Activated T-cell treated with anti-CD3 and anti-CD28 coated beads for 1 hour (primary cell): ENCODE data around the gene MAPK8IP3.
A peak's percentile ranks its signal among the peaks of the same experiment; 100 is the strongest.
"Not testable (repeated sequence)": the region's sequence is repeated elsewhere in the genome, so short reads cannot be mapped to it uniquely, and the experiment has no call there.

Source experiments
- DNase-seq: peaks from one replicate; pipeline ENCODE4 v3.0.0-alpha.2; 2020; ENCODE audit warnings: low read depth

The MAPK8IP3 gene

GRCh38 chr16:1710811-1711507 is 5.0 kb downstream of the MAPK8IP3 start:
- DNase-seq = no peak

- no peak for DNase-seq
Measured at GRCh38 chr16:1712791-1713261, 6.8 kb downstream of the MAPK8IP3 start.

- no peak for DNase-seq
Measured at GRCh38 chr16:1713331-1713730, 7.3 kb downstream of the MAPK8IP3 start.

GRCh38 chr16:1713933-1714332 is 7.9 kb downstream of the MAPK8IP3 start:
- no peak for DNase-seq

- no peak for DNase-seq
Measured at GRCh38 chr16:1715220-1715619, 9.2 kb downstream of the MAPK8IP3 start.

- DNase-seq = not testable (repeated sequence)
Measured at GRCh38 chr16:1718236-1718635, 12.2 kb downstream of the MAPK8IP3 start.

GRCh38 chr16:1719559-1720229 is 13.7 kb downstream of the MAPK8IP3 start:
- DNase-seq = not testable (repeated sequence)

GRCh38 chr16:1721372-1721771 is 15.4 kb downstream of the MAPK8IP3 start:
- no peak for DNase-seq

- DNase-seq = peak; percentile 26
Measured at GRCh38 chr16:1723450-1724147, 17.6 kb downstream of the MAPK8IP3 start.

GRCh38 chr16:1724491-1724890 is 18.5 kb downstream of the MAPK8IP3 start:
- no peak for DNase-seq

- no peak for DNase-seq
Measured at GRCh38 chr16:1726661-1727502, 20.9 kb downstream of the MAPK8IP3 start.

- no peak for DNase-seq
Measured at GRCh38 chr16:1727651-1728624, 21.9 kb downstream of the MAPK8IP3 start.

GRCh38 chr16:1729026-1729425 is 23.0 kb downstream of the MAPK8IP3 start:
- no peak for DNase-seq

GRCh38 chr16:1729445-1729844 is 23.4 kb downstream of the MAPK8IP3 start:
- no peak for DNase-seq

- no peak for DNase-seq
Measured at GRCh38 chr16:1731073-1731472, 25.1 kb downstream of the MAPK8IP3 start.

GRCh38 chr16:1731603-1732002 is 25.6 kb downstream of the MAPK8IP3 start:
- no peak for DNase-seq

- DNase-seq = no peak
Measured at GRCh38 chr16:1732071-1732470, 26.1 kb downstream of the MAPK8IP3 start.

GRCh38 chr16:1732551-1732987 is 26.6 kb downstream of the MAPK8IP3 start:
- not testable (repeated sequence) for DNase-seq

- DNase-seq = no peak
Measured at GRCh38 chr16:1734123-1734522, 28.1 kb downstream of the MAPK8IP3 start.

GRCh38 chr16:1734816-1735215 is 28.8 kb downstream of the MAPK8IP3 start:
- no peak for DNase-seq

- no peak for DNase-seq
Measured at GRCh38 chr16:1740234-1740633, 34.2 kb downstream of the MAPK8IP3 start.
